HG03342 (cell line): ENCODE measurements around the gene PITX3.

Source experiments
- ATAC-seq: cut with Tn5 transposase; IDR thresholded peaks from one replicate; pipeline ENCODE4 v1.9.1; 2021; ENCODE audit warnings: mild to moderate bottlenecking, moderate library complexity; ENCODE audit not compliant: unreplicated experiment

The PITX3 gene

DNA sequence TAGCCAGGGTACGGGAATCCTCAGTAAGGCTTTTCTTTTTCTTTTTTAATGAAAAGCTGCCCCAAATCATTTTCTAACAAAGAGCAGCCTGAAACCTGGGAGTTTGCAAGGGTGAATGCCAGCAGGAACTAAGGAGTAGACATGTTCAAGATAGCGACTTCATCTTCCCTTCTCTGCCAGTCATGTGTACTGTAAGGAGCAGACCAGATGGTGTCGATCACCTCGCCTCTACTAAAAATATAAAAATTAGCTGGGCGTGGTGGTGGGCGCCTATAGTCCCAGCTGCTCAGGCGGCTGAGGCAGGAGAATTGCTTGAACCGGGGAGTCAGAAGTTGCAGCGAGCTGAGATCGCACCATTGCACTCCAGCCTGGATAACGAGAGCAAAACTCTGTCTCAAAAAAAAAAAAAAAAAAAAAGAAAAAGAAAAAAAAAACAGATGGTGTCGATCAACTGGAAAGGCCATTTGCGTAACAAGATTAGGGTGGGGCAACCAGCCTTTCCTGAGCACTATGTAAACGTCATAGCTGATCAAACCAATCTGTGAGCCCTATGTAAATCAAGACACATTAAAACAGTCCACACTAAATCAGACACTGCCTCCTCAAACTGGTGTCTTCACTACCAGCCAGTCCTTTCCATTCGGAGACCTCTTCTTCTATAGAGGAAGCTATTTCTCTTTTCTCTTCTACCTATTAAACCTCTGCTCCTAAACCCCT, 55.3 kb downstream of the PITX3 start:
- ATAC-seq, result no peak

DNA sequence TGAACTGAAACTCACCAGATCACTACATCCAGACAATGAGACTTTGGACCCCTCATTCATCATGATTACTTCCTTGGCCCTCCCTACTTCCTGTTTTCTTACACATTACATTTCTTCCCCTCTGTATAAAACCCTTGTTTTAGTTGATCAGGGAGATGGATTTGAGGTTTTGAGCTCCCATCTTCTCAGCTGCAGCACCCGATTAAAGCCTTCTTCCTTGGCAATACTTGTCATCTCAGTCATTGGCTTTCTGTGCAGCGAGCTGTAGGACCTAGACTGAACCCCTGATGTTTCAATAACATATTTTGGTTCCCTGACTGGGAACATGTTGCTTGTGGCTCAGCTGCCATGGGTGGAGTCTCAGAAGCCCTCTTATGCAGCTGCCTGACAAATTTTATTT, 56.0 kb downstream of the PITX3 start:
- ATAC-seq, result no peak

GRCh38 chr10:102184606-102185005, 56.7 kb downstream of the PITX3 start:
- no peak for ATAC-seq
